CD4-positive, alpha-beta T cell treated with Interleukin-15 for 4 hours (primary cell): ENCODE data around the gene CAPN10.
"Not testable (repeated sequence)": the region's sequence is repeated elsewhere in the genome, so short reads cannot be mapped to it uniquely, and the experiment has no call there.

Experiments
- DNase-seq: peaks from one replicate; pipeline ENCODE4 v3.0.0-alpha.2; 2020; ENCODE audit warnings: low spot score

The CAPN10 gene, protein sequence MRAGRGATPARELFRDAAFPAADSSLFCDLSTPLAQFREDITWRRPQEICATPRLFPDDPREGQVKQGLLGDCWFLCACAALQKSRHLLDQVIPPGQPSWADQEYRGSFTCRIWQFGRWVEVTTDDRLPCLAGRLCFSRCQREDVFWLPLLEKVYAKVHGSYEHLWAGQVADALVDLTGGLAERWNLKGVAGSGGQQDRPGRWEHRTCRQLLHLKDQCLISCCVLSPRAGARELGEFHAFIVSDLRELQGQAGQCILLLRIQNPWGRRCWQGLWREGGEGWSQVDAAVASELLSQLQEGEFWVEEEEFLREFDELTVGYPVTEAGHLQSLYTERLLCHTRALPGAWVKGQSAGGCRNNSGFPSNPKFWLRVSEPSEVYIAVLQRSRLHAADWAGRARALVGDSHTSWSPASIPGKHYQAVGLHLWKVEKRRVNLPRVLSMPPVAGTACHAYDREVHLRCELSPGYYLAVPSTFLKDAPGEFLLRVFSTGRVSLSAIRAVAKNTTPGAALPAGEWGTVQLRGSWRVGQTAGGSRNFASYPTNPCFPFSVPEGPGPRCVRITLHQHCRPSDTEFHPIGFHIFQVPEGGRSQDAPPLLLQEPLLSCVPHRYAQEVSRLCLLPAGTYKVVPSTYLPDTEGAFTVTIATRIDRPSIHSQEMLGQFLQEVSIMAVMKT

DNA sequence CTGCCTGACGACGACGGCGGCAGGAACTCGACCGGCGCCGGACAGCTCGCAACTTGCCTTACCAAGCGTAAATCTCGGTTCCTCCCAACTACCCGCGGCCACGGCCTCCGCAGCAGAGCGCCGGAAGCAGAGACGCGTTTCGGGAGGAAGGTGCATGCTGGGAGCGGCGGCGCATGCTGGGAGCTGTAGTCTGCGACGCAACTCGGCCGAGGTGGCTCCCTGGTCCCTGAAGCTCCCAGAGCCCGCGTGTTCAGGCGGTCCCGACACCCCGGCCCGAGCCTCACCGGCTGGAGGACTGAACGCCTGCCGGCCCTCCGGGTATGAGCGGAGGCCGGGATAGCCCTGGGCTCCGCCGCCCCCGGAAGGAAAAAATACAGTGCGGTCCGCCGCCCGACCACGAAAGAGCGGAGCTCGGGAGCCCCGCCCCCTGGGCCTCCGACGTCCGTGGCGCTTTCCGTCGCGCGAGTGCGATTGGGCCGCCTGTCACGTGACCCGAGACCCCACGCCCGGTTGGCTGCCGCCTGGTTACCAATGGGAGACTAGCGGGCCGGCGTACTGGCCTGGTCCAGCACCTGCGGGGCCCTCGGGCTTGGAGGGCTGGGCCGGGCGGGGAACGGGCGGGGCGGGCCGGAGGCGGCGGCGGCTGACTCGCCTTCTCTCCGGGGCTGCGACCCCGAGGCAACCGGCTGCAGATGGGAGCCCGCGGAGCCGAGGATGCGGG, at the start of gene CAPN10:
Gene CAPN10 (plus strand): TSS at position 537 of the 721 bp plus-strand sequence. CDS start 178 bp downstream, at position 715.
- peak; percentile 94 for DNase-seq

DNA sequence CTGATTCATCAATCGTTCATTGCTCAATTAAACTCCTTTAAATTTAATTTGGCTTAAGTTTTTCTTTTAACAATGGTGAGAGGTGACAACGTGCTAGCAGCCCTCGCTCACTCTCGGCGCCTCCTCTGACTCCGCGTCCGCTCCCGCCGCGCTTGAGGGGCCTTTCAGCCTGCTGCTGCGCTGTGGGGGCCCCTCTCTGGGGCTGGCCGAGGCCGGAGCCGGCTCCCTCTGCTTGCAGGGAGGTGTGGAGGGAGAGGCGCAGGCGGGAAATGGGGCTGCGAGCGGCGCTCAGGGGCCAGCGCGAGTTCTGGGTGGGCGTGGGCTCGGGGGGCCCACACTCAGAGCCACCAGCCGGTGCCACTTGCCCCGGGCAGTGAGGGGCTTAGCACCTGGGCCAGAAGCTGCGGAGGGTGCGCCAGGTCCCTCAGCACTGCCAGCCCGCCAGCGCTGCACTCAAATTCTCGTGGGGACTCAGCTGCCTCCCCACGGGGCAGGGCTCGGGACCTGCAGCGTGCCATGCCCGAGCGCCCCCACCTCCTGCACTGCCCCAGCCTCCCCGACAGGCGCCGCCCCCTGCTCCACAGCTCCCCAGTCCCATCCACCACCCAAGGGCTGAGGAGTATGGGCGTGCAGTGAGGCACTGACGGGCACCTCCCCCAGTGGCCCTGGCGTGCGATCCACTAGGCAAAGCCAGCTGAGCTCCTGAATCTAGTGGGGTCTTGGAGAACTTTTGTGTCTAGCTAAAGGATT, 48.3 kb upstream of the CAPN10 start:
- no peak for DNase-seq

- not testable (repeated sequence) for DNase-seq
Measured at GRCh38 chr2:240539101-240539500, 47.4 kb upstream of the CAPN10 start.

GRCh38 chr2:240539906-240540305, 46.6 kb upstream of the CAPN10 start:
- no peak for DNase-seq

DNA sequence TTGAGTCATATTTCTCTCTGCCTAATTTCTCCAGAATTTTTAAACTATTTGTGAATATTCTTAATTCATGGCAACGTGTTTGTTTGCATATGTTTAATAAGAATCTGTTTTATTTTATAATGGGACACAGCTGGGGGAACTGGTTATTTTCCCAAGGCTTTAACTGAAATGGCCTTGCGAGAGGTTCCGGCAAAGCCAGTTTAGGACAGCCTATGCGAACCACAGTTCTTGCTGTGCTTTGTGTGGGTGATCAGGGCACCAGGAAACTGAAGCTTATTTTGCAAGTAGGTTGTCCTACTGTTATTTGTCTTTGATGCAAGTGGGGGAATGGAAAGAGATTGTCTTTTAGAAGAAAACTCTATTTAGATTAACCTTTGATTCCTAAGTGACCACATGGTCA, 35.2 kb upstream of the CAPN10 start:
- DNase-seq, result no peak

- no peak for DNase-seq
Measured at GRCh38 chr2:240551811-240552210, 34.7 kb upstream of the CAPN10 start.

DNA sequence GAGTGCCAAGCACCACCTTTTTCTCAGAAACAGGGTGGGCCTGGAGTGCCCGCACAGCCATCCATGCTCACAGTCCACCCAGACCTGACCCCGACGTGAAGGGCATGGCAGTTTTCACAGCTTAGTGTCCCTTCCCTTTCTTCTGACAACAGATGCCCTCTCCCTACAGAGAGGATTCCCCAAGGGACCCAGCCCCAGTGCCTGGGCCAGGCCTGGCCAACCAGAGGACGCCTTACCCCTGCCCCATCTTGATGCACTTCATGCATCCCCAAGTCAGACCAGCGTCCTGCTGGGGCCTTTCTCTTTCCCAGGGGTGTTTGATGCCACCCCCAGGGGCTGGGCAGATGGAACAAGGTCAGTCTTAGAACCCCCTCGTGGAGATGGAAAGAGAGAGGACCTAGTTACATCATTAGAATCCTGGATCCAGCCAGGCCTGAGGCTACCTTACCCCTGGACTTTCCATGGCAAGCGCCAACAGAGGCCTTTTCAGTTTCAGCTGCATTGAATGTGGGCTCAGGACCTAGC, 32.5 kb upstream of the CAPN10 start:
- no peak for DNase-seq

DNA sequence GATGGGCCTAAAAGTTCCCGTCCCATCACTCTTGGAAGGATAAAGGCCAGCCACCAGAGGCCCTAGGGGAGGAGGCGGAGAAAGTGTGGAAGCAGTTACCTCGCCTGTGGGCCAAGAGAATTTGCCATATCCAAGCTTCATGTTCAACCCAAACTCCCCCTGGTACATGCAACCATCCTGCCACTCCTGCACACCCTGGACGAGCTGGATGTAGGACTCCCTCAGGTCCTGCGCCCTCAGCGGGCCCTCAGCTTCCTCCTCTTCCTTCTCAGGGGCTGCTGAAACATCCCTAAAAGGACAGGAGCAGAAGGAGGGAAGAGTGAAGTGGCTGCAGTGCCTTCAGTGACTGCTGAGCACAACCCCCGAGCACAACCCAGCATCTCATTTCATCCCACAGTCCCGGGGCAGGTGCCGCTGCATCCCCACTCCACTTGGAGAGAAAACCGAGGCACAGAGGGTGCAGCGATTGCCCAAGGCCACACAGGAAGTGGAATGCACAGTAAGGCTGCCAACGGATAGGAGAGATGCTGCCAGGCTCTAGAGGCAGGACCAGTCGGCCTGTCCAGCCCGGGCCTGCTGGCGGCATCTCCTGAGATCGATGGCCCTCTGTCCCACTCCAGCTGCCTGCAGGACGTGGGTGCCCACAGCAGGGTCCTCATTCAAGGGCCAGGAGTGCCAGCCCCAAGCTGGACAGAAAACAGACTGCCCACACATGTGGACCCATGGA, 31.6 kb upstream of the CAPN10 start:
- no peak for DNase-seq

DNA sequence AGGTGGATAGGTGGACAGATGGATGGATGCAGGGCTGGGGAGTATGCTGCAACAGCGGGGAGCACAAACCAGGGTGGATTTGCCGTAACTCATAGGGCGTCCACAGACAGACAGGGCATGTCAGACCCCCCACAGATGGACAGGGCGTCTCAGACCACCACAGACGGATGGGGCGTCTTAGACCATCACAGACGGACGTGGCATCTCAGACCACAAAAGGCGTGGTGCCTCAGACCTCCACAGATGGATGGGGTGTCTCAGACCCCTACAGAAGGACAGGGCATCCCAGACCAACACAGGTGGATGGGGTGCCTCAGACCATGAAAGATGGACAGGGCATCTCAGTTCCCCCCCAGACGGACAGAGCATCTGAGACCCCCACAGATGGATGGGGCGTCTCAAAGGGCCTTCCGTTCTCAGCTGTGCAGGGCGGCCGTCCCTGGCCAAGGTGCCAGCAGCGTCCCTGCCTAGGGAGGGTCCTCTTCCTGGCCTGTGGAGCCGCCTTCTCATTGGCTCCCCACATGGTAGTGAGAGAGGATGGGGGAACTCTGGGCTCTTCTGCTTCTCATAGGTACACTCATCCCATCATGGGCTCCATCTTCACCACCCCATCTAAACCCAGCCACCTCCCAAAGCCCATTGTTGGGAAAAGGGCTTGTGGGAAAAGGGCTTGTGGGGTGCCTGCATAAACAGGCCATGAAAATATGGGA, 30.8 kb upstream of the CAPN10 start:
- DNase-seq, result no peak

DNA sequence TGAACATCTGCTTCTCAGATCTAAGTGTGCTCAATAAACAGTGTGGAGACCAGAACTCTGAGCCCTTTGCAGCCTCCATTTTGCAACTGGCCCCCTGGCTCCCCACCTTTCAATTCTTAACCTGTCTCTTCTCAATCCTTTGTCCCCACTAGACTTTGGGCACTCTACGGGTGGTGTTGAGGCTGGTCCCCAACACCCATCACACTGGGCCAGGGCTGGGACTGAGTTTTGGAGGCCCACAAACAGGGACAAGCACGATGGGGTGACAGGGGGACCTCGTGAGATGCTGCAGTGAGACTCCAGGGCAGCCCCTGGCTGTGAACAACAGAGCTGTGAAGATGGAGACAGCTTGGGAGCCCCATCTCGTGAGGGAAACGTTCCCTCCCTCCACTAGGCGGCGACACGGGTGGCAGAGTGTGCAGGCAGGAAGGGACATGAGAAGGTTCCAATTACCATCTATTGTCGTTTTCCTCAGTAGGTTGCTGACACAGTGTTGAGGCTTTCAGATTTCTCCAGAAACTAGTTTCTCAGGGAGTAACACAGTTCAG, 29.9 kb upstream of the CAPN10 start:
- DNase-seq, result peak; percentile 84

GRCh38 chr2:240557101-240557751, 29.3 kb upstream of the CAPN10 start:
- DNase-seq, result no peak

- peak; percentile 65 for DNase-seq
Measured at GRCh38 chr2:240557808-240558207, 28.7 kb upstream of the CAPN10 start, which contains the start of gene ANKMY1. TSS of gene ANKMY1 (minus strand) at chr2:240557988. CDS start at chr2:240557335, 653 bp downstream.

DNA sequence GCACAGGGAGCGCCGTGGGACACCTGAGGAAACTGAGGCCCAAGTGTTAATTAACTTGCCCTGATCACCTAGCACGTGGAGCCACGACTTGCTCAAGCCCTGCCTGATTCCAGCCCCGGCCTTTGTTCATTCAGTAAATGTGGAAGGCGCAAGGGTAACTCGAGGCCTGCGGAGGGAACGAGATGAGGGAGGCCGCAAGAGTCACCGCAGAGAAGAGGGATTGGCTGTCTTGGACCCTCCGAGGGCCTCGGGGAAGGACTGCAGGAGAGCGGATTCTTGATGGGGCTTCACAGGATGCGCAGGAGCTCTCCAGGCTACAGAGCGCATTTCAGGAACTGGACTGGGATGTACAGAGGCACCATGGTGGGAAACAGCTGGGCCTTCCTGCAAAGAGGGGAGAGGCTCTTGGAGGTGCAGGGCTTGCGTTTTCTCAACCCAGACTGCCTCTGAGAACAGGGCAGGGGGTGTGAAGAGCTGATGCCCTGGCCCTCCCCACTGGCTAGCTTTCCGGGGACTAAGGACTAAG, 28.2 kb upstream of the CAPN10 start:
- DNase-seq, result no peak

DNA sequence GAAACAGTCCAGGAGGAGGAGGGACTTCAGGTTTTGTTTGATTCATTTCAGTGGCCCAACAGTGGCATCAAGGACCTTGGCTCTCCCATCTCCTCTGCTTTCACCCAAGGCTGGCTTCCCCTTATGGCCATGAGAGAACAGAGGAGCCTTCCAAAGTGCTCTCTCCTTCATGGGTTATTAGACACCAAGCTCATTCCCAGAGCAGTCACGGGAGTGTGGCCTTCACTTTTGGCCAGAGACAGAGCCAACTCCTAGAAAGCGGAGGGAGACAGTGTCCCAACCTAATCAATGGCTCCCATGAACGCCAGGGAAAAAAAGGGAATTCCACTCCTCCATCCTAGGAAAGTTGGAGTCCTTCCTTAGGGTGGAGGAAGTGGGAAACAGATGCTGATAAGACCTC, 27.2 kb upstream of the CAPN10 start:
- DNase-seq, result no peak

GRCh38 chr2:240560084-240560479, 26.5 kb upstream of the CAPN10 start, which contains the start of gene DUSP28:
TSS of gene DUSP28 (plus strand) at chr2:240560357. CDS start at chr2:240560685, 328 bp downstream.
- peak; percentile 89 for DNase-seq

GRCh38 chr2:240560480-240561324, 25.8 kb upstream of the CAPN10 start:
- DNase-seq, result peak; percentile 99

GRCh38 chr2:240561325-240561971, 25.1 kb upstream of the CAPN10 start:
- DNase-seq, result peak; percentile 65

- not testable (repeated sequence) for DNase-seq
Measured at GRCh38 chr2:240563231-240563630, 23.3 kb upstream of the CAPN10 start.
